Measurements from ENCODE around the gene PEAR1. TPM values are rescaled to one million over a fixed set of nuclear protein-coding genes. Genes with fewer than 3 reads are reported as not detected.

PEAR1 gene
- total RNA-seq, 6 experiments from 2014 or later: 3.2 to 23.6 (median 20.2) TPM

DNA sequence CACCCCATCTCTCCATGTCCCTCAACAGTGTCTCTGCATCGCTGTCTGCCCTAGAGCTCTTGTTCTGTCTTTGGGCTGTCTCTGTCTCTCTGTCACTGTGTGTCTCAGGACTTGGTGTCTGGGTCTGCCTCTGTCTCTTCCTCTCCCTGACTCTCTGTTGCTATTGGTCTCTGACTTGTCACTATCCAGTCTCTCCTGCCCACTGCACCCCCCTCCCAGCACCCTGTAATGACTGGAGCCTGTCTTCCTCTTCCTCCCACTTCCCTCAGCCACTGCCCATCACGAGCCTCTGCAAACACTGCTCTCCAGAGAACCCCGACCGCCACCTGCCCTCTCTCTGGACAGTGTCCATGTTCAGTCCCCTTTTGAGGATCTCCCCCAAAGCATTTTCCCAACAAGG is 12.1 kb downstream of the PEAR1 start:
- DNase-seq: no peak
- Mint-ChIP-seq H3K4me3 (no peak overlapping the region), H3K9me3 (no peaks in the 10 kb centered on the region), H3K27me3 (ENCODE audit: insufficient read depth) (peaks cover 6% of the 10 kb centered on the region), H3K27ac (no peak overlapping the region), H3K4me1 (ENCODE audit: low read depth) (peaks cover 36% of the 10 kb centered on the region), H3K36me3 (ENCODE audit: low read depth) (no peaks in the 10 kb centered on the region; the same call in 1 of the 2 replicates)
- TF ChIP-seq, protein P1, sequence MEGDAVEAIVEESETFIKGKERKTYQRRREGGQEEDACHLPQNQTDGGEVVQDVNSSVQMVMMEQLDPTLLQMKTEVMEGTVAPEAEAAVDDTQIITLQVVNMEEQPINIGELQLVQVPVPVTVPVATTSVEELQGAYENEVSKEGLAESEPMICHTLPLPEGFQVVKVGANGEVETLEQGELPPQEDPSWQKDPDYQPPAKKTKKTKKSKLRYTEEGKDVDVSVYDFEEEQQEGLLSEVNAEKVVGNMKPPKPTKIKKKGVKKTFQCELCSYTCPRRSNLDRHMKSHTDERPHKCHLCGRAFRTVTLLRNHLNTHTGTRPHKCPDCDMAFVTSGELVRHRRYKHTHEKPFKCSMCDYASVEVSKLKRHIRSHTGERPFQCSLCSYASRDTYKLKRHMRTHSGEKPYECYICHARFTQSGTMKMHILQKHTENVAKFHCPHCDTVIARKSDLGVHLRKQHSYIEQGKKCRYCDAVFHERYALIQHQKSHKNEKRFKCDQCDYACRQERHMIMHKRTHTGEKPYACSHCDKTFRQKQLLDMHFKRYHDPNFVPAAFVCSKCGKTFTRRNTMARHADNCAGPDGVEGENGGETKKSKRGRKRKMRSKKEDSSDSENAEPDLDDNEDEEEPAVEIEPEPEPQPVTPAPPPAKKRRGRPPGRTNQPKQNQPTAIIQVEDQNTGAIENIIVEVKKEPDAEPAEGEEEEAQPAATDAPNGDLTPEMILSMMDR (IDR thresholded peaks at IDR 0.05): no peak

DNA sequence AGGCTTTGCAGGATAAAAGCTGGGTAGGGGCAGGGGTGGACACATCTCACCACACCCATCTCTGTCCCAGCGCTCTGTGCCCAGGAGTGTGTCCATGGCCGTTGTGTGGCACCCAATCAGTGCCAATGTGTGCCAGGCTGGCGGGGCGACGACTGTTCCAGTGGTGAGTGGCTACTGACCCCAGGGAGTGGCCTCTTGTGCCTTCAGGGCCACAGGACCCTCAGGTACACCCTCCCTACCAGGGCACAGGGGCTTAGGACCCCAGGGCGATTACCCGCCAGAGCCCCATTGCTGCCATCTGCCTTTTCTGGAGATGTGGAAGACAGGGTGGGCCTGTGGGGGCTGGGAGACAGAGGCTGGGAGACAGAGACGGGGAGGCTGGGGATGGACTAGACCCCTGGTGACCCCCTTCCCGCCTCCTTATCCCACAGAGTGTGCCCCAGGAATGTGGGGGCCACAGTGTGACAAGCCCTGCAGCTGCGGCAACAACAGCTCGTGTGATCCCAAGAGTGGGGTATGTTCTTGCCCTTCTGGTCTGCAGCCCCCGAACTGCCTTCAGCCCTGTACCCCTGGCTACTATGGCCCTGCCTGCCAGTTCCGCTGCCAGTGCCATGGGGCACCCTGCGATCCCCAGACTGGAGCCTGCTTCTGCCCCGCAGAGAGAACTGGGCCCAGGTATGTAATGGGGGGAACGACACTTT is 12.8 kb downstream of the PEAR1 start:
- no peaks in the 10 kb centered on the region for H3K9me3 Mint-ChIP-seq
- TF ChIP-seq, protein P1 (IDR thresholded peaks at IDR 0.05): no peak
- no peak overlapping the region for H3K4me3 Mint-ChIP-seq
- peaks cover 8% of the 10 kb centered on the region for H3K27me3 Mint-ChIP-seq (ENCODE audit: insufficient read depth)
- H3K4me1 Mint-ChIP-seq (ENCODE audit: low read depth): peaks cover 32% of the 10 kb centered on the region
- no peaks in the 10 kb centered on the region; the same call in 1 of the 2 replicates for H3K36me3 Mint-ChIP-seq (ENCODE audit: low read depth)
- no peak overlapping the region; the same call in 1 of the 2 replicates for H3K27ac Mint-ChIP-seq
- DNase-seq: no peak

DNA sequence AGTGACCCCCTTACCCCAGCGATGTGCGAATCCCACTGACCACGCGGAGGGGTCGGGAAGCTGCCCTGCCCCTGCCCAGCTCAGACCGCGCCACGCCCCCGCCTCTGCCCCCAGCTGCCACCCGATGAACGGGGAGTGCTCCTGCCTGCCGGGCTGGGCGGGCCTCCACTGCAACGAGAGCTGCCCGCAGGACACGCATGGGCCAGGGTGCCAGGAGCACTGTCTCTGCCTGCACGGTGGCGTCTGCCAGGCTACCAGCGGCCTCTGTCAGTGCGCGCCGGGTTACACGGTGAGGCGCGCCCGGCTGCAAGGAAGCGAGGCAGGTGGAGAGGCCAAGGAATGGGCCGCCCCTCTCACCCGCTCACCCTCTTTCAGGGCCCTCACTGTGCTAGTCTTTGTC is 15.0 kb downstream of the PEAR1 start:
- TF ChIP-seq, protein P1 (IDR thresholded peaks at IDR 0.05): no peak
- Mint-ChIP-seq H3K9me3 (no peaks in the 10 kb centered on the region), H3K36me3 (ENCODE audit: low read depth) (no peaks in the 10 kb centered on the region; the same call in 1 of the 2 replicates), H3K27ac (no peak overlapping the region), H3K4me3 (no peak overlapping the region), H3K27me3 (ENCODE audit: insufficient read depth) (peaks cover 6% of the 10 kb centered on the region), H3K4me1 (ENCODE audit: low read depth) (peaks cover 26% of the 10 kb centered on the region)
- no peak for DNase-seq

DNA sequence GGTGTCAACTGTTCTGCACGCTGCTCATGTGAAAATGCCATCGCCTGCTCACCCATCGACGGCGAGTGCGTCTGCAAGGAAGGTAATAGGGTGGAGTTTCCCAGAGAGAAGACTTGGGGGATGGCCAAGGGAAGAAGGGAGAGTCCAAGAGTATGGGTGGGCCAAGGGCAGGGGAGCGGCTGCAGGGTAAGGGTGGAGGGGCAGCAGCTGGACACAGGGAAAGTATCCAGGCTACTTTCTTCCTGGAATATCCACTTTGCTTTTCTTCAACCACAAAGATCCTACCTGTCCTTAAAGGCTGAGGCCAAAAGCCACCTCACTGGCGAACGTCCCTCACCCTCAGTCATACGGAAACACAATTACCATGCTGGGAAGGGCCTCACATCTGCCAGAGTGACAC is 15.4 kb downstream of the PEAR1 start:
- Mint-ChIP-seq H3K27me3 (ENCODE audit: insufficient read depth) (peaks cover 7% of the 10 kb centered on the region), H3K4me3 (no peak overlapping the region), H3K27ac (no peak overlapping the region), H3K9me3 (no peaks in the 10 kb centered on the region), H3K36me3 (ENCODE audit: low read depth) (no peaks in the 10 kb centered on the region; the same call in 1 of the 2 replicates), H3K4me1 (ENCODE audit: low read depth) (peaks cover 29% of the 10 kb centered on the region)
- DNase-seq: no peak
- TF ChIP-seq, protein P1 (IDR thresholded peaks at IDR 0.05): no peak

DNA sequence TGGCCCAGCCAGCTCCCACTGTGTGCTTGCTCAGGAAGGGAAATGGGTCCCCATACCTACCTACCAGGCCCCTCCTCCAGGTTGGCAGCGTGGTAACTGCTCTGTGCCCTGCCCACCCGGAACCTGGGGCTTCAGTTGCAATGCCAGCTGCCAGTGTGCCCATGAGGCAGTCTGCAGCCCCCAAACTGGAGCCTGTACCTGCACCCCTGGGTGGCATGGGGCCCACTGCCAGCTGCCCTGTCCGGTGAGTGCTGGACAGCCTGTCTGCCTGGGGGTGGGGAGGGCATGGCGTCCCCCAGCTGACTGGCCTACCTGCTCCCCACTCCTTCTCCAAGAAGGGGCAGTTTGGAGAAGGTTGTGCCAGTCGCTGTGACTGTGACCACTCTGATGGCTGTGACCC is 16.2 kb downstream of the PEAR1 start:
- H3K9me3 Mint-ChIP-seq: no peaks in the 10 kb centered on the region
- no peak overlapping the region for H3K27ac Mint-ChIP-seq
- peaks cover 9% of the 10 kb centered on the region for H3K27me3 Mint-ChIP-seq (ENCODE audit: insufficient read depth)
- no peak for DNase-seq
- peaks cover 36% of the 10 kb centered on the region for H3K4me1 Mint-ChIP-seq (ENCODE audit: low read depth)
- H3K4me3 Mint-ChIP-seq: no peak overlapping the region
- TF ChIP-seq, protein P1 (IDR thresholded peaks at IDR 0.05): no peak
- peaks cover 2% of the 10 kb centered on the region; the same call in 1 of the 2 replicates for H3K36me3 Mint-ChIP-seq (ENCODE audit: low read depth)

Data from HFFc6 (cell line).